HG03108 (cell line): Measurements from ENCODE around the gene PRH2.

Source experiments
- ATAC-seq: cut with Tn5 transposase; IDR thresholded peaks from one replicate; pipeline ENCODE4 v1.9.1; 2021; ENCODE audit warnings: moderate library complexity; ENCODE audit not compliant: unreplicated experiment

PRH2 gene

DNA sequence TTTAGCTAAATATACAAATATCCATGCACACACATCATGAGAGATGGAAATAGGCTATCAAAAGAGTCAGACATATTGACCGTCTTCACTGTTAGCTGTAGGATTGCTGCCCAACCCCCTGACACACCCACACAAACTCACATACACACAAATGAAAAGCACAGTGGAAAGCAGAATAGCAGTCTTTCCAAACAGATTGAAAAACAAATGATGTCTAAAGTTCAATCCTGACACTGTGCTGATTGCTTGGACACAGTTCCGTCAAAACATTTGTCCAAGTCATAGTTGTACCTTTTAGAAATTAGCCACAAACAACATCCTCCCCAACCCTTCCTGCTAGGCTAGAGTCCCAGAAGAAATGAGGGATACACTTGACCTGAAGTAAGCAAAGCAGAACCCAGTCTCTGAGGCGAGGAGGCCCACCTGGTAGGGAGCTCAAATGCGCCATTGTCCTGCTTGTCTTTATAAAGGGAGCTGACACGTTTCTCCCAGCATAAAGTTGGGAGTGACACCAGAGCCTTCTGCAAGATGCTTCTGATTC is at the start of gene PRH2:
Gene PRH2 (plus strand): TSS at position 491 of the 541 bp plus-strand sequence. CDS start 38 bp downstream, at position 529.
- ATAC-seq = no peak

DNA sequence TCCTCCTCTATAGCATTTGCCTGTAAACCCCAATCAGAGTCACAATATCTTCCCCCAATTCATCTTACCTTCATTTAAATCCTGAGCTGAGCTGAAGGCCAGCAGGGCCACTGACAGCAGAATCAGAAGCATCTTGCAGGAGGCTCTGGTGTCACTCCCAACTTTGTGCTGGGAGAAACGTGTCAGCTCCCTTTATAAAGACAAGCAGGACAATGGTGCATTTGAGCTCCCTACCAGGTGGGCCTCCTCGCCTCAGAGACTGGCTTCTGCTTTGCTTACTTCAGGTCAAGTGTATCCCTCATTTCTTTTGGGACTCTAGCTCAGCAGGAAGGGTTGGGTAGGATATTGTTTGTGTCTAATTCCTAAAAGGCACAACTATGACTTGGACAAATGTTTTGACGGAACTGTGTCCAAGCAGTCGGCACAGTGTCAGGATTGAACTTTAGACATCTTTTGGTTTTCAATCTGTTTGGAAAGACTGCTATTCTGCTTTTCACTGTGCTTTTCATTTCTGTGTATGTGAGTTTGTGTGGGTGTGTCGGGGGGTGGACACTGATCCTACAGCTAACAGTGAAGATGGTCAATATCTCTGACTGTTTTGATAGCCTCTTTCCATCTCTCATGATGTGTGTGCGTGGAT is 44.8 kb upstream of the PRH2 start, which contains the start of gene PRH1:
Gene PRH1 (minus strand): TSS at position 170 of the 640 bp plus-strand sequence. CDS start 38 bp downstream, at position 132.
- no peak for ATAC-seq

DNA sequence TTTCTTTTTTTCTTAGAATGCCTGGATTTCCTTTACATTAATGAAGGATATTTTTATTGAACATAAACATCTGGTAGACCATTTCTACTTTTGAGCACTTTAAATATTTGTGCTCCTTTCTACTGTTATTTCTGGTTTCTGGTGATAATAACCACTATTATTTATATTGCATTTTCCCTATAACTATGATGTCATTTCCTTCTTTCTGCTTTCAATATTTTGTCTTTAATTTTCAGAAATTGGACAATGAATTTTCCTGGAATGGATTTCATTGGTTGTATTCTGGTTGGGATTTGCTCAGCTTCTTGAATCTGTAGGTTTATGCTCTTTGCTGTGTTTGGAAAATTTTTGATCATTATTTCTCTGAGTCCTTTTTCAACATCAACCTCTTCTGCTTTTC is 39.8 kb upstream of the PRH2 start:
- ATAC-seq = no peak

DNA sequence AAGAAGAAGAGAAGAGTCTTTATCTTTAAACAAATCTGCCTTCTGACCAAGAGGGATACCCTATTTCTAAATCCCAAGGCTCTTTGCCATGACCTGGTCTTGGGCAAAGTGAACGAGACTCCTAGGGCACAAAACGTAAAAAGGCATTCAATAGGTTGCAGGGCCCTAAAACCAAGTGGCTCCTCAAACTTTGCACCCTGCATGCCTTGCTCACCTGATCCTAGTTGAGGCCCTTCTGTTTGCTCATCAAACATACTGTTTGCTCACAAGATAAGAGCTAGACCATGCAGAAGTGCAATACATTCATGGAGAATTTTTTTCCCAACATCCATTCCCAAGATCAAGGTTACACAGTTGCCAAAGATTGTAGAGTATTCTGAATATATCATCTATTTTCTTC is 37.1 kb upstream of the PRH2 start:
- ATAC-seq = no peak

DNA sequence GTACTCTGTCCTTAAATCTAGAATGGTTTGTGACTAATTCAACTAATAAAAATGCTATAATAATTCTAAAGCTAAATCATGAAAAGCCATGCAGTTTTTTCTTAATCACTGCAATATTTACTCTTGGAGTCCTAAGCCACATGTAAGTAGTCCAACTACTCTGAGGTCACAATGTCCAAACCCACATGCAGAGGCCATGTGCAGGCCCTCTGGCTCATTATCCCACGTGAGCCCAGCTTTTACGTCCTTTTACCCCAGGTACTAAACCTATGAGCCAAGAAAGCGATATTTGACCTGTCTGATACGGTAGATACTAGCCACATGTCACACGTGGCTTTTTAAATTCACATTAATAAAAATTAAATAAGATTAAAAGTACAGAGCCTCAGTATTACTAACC is 32.2 kb upstream of the PRH2 start:
- ATAC-seq = no peak

DNA sequence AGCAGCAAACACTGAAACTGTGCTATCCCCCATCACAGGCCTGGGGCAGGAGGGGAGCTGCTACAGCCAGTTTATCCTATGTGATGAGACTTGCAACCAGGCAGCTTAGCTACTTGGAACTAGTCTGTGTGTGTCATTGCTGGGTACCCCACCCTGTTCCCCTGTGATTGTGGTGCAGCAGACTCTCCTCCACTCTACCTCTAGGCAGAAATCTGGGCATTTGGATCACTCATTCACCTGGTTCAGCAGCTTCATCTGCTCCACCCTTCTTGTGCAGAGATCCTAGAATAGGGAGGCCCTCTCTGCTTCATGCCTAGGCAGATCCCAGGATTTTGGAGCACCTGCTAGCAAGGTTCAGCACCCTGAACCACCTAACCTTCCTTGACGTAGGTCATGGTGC is 28.5 kb upstream of the PRH2 start:
- ATAC-seq = no peak

DNA sequence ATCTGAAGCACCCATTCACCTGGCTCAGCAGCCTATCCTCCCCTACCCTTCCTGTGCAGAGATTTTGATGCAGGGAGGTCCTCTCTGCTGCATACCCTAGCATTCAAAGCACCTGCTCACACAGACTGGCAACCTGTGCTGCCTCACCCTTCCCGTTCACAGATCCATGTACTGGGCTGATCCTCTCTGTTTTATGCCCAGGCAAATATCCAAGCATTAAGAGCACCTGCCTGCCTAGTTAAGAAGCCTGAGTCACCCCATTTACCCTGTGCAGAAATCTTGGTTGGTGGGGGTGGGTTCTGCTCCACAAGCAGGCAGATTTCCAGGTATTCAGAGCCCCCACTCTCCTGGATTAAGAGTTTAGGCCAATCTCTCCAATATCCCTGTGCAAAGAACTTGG is 28.1 kb upstream of the PRH2 start:
- no peak for ATAC-seq

DNA sequence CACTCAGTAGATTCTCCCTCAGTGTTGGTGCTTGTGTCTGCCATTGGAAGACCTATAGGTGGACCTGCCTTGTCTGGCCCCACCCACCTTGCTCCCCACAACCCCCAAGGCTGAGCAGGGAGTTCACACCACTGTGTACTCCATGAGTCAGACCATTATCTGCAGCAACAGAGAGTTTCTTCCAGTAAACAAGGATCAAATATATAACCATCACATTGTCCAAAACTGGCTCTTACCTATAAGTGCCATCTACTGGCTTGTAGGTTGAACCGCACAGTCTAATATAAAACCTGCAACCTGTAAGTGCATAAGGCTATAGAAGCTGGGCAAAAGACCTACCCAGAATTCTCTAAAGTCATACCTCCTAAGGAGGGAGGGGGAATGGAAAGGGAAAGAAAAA is 27.6 kb upstream of the PRH2 start:
- ATAC-seq = no peak

DNA sequence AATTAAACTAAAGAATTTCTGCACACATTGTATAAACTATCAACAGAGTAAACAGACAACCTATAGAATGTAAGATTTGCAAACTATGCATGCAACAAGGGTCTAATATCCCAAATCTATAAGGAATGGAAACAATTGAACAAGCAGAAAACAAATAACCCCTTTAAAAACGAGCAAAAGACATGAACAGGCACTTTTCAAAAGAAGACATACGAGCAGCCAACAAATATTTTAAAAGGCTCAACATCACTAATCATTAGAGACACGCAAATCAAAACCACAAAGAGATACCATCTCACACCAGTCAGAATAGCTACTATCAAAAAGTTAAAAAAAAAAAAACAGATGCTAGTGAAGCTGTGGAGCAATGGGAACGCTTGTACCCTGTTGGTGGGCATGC is 24.4 kb upstream of the PRH2 start:
- no peak for ATAC-seq

DNA sequence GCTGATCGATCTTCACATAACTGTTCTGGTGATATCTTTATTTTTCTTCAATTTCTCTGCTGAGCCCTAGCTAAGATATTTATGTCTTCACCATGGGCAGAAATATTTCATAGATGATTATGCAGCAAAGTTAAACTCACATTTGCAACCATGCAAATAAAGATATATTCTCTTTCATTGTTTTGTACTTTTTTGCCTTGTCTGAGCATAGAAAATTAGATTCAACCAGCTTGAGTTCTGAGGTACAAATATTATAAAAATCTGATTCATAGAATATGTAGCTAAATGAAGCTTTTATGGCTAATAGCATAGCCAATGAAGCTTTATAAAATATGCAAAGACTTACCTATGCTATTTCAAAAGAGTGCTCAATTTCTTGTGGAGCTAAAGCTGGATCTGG is 19.6 kb upstream of the PRH2 start, which contains the start of gene TAS2R13:
Gene TAS2R13 (minus strand): TSS at position 101 of the 400 bp plus-strand sequence. CDS start 264 bp downstream, outside the sequence.
- ATAC-seq = no peak

DNA sequence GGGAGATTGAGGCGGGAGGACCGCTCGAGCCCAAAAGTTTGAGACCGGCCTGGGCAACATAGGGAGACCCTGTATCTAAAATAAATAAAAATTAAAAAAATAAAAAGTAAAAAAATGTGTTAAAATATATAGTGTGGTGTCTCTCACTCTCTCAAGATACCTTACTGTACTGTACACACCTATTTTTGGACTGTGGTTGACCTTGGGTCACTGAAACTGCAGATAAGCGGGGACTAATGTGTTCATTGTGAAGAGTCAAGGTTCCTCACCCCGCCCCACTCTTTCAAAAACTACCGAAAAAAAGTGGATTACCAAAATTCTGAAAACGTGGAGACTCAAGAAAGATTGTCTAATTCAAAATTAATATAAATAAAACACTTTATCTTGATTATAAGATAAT is 18.7 kb upstream of the PRH2 start:
- ATAC-seq = no peak

DNA sequence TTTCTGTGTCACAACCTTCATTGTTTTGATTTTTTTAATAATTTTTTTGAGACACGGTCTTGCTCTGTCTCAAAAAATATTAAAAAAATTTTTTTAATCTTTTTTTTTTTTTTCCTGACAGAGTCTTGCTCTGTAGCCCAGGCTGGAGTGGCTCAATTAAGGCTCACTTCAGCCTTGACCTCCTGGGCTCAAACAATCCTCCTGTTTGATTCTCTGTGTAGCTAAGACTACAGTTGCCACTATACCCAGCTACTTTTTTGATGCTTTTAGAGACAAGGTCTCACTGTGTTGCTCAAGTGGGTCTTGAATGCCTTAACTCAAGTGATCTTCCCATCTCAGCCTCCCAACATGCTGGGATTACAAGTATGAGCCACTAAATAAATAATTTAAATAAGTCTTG is 9.2 kb upstream of the PRH2 start:
- no peak for ATAC-seq

DNA sequence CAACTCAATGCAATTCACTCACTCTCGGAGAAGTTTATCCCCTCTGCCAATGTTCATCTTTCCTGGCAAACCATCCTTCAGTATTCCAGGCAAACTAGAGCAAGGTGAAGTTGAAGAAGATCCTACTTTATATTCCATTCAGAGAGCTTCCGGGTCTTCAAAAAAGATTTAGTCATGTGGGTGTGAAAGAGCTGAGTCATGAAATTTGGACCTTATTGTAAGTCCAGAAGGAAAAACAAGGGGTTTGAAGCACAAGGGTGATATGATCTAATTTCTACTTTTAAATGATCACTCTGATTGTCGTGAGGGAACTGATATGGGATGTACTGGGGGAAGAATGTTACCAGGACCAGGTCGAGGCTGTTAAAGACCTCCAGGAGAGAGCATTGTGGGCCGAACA is 2.8 kb upstream of the PRH2 start:
- no peak for ATAC-seq

DNA sequence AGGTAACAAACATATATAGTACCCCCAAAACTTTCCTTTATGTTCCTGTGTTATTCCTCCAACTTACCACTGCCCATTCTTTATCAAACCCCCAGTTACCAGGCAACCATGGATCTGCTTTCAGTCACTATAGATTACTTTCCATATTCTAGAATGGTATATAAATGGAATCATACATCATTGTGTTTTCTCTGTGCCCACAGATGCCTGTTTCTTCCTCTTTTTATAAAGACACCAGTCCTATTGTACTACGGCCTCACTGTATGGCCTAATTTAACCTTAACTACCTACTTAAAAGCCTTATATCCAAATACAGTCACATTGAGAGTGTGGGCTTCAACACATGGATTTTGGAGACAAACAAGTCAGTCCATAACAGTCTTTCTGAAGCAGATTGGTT is 7.5 kb downstream of the PRH2 start:
- no peak for ATAC-seq

DNA sequence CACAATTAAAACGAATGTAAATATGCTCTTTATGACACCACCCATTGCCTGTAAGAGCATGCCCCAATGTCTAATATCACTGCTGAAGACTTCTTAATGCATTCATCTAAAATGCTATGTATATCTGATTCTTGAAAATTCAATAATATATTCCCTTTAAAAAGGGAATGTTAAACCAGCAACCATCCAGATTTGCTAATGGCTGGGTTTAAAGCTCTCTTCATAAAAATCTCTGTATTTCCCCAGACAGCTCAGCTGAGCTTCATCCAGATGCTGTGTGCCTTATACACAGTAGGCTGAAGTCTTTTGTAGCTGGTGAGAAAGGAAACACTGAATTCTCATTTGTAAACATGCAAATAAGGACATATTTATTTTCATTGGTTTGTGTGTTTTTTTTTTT is 10.1 kb downstream of the PRH2 start, which contains the start of gene TAS2R14:
Gene TAS2R14 (minus strand): TSS at position 101 of the 400 bp plus-strand sequence. CDS start 56 bp downstream, at position 45.
- ATAC-seq = no peak

DNA sequence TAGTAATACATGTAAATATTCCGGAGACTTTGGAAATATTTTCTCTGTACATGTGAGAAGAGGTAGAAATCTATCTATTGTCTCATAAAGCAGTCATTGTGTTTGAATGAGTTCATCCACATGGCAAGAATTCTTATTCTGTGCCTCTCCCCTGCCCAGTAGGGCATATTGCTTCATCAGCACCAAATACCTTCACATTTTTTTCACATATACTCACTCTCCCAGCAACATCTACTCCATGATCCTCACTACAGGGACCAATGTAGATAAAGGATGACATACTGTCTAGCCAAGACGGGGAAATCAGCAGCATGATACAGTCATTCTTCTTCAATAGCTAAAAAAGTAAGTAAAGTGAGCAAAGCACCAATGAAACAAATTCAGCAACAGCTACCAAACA is 11.4 kb downstream of the PRH2 start:
- no peak for ATAC-seq

DNA sequence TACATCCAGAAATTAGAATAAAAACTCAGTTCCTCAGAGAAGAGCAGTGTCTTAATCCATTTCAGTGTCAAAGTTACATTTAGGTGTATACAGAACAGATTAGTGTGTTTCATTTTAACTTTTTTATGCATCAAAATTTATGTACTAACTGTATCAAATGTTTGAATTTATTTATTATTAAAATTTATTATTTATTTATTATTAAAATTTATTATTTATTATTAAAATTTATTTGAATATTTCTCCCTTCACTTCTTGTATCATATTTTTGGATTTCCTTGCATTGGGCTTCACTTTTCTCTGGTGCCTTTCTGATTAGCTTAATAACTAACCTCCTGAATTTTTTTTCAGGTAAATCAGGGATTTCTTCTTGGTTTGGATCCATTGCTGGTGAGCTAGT is 12.3 kb downstream of the PRH2 start:
- ATAC-seq = no peak

DNA sequence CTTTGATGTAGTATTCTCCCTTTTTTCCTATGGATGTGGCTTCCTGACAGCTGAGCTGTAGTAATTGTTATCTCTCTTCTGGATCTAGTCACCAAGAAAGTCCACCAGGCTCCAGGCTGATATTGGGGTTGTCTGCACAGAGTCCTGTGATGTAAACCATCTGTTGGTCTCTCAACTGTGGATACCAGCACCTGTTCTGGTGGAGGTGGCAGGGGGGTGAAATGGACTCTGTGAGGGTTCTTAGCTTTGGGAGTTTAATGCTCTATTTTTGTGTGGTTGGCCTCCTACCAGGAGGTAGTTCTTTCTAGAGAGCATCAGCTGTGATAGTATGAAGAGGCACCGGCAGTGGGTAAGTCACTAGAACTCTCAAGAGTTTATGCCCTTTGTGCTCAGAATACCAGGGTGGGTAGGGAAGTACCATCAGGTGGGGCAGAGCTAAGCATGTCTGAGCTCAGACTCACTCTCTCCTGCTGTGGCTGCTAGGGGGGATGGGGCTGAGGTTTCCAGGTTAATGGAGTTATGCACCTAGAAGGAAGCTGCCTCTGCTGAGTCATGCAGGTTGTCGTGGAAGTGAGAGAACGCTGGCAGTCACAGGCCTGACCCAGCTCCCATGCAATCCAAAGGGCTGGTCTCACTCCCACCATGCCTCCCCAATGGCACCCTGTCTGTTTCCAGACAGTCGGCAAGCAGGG is 13.0 kb downstream of the PRH2 start:
- no peak for ATAC-seq

DNA sequence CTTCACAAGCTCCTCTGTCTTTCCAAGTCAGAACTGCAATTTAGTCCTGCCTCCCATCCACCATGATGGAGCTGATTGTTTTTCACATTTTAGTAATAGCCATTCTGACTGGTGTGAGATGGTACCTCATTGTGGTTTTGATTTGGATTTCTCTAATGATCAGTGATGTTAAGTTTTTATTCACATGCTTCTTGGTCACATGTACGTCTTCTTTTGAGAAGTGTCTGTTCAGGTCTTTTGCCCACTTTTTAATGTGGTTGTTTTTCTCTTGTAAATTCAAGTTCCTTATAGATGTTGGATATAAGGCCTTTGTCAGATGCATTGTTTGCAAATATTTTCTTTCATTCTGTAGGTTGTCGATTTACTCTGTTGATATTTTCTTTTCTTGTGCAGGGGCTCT is 14.1 kb downstream of the PRH2 start:
- no peak for ATAC-seq

DNA sequence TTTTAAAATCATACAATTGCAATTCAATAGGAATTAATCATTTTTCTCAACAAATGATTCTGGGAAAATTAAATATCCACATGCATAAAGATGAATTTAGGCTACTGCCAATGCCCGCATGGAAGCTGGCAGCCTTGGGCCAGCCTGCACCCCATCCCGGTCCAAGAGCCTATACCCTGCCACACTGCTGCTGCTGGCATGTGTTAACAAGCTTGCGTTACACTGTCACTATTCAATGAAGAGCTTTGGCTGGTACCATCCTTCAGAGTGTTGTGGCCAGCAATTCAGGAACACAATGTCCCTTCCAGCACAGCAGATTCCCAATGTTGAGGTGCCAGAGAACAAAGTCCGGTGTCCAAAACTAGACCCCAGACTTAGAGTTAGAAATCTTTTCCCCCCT is 23.6 kb downstream of the PRH2 start:
- ATAC-seq = no peak

DNA sequence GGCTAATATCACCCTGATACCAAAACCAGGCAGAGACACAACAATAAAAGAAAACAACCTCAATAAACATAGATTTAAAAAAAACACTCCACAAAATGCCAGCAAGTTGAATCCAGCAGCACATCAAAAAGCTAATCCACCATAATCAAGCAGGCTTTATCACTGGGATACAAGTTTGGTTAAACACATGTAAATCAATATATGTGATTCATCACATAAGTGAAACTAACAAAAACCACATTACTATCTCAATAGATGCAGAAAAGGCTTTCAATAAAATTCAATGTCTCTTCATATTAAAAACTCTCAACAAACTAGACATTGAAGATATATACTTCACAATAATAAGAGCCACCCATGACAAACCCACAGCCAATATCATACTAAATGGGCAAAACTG is 27.0 kb downstream of the PRH2 start:
- ATAC-seq = no peak

DNA sequence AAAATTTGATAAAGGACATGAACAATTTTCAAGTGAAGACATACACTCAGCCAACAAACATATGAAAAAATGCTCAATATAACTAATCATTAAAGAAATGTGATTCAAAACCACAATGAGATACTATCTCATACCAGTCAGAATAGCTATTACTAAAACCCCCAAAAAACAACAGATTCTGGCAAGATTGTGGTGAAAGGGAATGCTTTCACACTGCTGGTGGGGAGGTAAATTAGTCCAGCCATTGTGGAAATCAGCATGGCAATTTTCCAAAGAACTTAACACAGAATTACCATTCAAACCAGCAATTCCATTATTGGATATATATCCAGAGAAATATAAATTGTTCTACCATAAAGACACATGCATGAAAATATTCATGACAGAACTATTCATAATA is 28.7 kb downstream of the PRH2 start:
- ATAC-seq = no peak
